HG02678 (cell line): ENCODE measurements around the gene GGTLC1.
"Not testable (repeated sequence)": the region's sequence is repeated elsewhere in the genome, so short reads cannot be mapped to it uniquely, and the experiment has no call there.

ENCODE experiments used
- ATAC-seq: cut with Tn5 transposase; IDR thresholded peaks from one replicate; pipeline ENCODE4 v1.9.1; 2021; ENCODE audit warnings: mild to moderate bottlenecking, moderate library complexity; ENCODE audit not compliant: unreplicated experiment

The GGTLC1 gene

GRCh38 chr20:23995291-23995690 is 6.7 kb upstream of the GGTLC1 start:
- not testable (repeated sequence) for ATAC-seq

DNA sequence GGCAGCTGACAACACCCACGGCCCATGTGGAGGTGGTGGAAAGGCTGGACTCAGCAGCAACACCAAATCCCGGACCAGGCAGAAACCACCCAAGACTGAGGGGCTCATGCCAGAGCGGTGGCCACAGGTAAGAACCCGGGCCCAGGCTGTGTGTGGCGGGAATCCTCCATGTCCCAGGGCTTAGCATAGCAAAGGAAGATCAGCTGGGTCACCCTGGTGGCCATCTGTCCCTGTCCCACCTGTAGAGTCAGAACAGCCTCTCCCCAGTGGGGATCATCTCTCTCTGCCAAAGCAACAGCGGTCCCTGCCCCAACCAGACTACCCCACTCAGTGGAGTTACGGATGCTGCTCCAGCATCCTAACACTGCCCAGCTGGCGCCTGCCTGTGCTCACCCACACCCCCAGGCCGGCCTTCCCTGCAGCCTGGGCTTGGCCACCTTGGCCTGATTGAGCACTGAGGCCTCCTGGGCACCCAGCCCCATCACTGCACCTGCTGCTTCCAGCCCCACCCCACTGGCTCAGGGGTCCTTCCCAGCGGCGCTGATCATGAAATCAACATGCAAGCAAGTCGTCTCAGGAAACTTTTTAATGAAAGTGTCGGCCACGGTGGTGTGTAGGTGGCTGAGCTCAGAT is 5.5 kb upstream of the GGTLC1 start:
- ATAC-seq: not testable (repeated sequence)

GRCh38 chr20:23993440-23993839 is 4.9 kb upstream of the GGTLC1 start:
- ATAC-seq: not testable (repeated sequence)

DNA sequence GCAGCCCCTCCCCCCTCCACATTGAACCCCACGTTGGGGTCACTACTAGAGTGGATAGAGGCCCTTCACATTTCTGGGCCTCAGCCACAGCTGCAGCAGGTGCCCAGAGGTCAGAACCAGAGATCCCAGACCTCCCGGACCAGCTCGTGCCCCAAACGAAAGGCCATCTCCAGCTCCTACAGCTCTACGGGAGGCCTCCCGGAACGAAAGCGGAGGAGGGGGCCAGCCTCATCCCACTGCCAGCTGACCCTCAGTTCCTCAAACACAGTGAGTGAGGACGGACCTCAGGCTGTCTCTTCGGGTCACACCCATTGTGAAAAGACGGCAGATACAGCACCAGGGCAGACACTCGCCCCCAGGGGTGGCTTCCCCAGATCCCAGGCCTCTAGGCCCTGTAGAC is 1.7 kb upstream of the GGTLC1 start:
- not testable (repeated sequence) for ATAC-seq

- ATAC-seq: not testable (repeated sequence)
These were observed 387 bp upstream of the GGTLC1 start for GRCh38 chr20:23988966-23989365.

DNA sequence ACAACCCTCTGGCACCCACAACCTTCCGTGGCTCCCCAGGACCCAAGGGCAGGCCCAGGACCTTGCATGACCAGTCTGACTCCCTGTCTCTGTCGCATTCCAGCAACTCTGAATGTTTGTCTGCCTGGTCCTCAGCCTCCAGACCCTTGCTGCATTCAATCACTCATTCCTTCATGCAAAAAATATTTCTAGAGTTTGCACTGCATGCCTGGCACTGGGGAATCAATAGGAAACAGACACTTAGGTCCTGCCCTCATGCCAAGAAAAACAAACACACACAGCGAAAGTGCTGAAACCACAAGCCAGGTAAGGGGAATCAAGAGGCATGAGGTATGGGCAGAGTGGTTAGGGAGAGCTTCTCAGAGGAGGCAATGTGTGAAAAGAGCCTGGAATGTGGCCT is 1.9 kb downstream of the GGTLC1 start:
- ATAC-seq: not testable (repeated sequence)

GRCh38 chr20:23986310-23986709 is 2.3 kb downstream of the GGTLC1 start:
- not testable (repeated sequence) for ATAC-seq

- not testable (repeated sequence) for ATAC-seq
These were observed 2.8 kb downstream of the GGTLC1 start for GRCh38 chr20:23985790-23986225.

- ATAC-seq: not testable (repeated sequence)
These were observed 3.4 kb downstream of the GGTLC1 start for GRCh38 chr20:23985066-23985789.

- ATAC-seq: not testable (repeated sequence)
These were observed 4.0 kb downstream of the GGTLC1 start for GRCh38 chr20:23984476-23985023.

DNA sequence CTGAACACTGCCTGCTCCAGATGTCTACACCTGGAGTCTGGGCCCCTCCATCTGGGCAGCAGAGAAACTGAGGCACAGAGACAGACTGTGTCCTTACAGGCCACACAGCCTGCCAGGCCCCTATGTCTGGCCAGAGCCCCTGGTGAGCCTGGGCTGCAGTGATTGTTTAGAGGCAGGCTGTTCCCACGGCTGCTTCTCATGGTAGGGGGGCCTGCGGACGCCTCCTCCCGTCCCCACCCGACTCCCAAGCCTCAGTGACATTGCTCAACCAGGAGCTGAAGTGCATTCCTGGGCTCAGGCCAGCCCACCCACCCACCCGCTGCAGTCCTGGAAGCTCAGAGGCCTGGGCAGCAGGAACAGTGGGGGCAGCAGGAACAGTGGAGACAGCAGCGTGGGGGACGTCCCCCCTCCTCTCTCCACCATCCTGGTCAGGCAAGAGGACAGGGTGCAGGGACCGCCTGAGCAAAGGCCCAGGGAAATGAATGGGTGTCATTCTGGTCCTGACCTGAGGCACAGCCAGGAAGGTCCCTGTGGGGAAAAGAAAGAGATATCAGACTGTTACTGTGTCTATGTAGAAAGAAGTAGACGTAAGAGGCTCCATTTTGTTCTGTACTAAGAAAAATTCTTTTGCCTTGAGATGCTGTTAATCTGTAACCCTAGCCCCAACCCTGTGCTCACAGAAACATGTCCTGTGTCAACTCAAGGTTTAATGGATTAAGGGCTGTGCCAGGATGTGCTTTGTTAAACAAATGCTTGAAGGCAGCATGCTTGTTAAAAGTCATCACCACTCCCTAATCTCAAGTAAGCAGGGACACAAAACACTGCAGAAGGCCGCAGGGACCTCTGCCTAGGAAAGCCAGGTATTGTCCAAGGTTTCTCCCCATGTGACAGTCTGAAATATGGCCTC is 6.2 kb downstream of the GGTLC1 start:
- not testable (repeated sequence) for ATAC-seq

- not testable (repeated sequence) for ATAC-seq
These were observed 7.1 kb downstream of the GGTLC1 start for GRCh38 chr20:23981526-23981925.

DNA sequence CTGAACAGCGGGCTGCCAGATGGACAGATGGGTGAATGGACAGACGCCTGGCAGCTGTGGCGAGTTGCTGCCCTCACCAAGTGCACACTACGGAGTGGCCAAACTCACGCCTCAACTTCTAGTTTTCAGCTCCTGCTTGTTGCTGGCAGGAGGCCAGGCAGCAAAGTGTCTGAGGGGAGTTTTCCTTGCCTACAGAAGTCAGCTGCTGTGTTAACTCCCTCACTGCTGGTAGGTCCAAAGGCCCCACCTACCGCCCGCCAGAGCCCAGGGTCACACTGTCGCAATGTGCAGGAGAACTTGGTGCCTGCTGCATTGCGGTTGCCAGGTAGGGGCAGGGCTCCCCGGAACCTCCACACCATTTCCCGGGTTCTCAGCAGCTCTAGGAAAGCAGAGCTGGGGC is 7.6 kb downstream of the GGTLC1 start:
- not testable (repeated sequence) for ATAC-seq

DNA sequence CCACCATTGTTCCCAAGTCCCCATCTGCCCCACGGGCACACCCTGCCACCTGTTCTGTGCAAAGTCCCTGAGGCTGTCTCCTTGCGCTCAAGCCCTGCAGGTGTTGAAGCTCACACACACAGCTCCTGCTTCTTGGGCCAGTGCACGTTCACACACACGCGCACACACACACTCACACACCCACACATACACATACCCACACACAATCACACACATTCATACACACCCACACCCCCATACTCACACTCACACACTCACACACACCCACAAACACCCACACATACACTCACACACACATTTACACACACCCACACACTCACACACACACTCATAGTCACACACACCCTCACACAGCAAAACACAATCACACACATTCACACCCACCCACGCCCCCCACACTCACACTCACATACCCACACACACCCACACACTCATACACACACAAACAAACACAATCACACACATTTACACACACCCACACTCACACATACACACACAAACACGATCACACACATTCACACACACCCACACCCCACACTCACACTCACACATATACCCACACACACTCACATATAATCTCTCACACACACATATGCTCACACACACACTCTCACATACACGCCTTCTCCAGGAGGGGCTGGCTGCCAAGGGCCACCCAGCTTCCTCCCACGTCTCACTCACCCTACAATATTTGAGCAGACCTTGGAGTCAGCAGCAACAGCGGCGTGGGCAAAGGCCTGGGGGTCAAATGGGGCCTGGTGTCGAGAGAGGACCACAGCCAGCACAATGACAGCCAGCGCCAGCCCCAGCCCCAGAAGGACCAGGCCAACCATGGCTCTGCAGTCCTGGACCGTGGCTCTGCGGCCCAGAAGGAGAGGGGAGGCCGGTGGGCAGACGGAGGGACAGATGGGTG is 8.4 kb downstream of the GGTLC1 start:
- not testable (repeated sequence) for ATAC-seq

- ATAC-seq: not testable (repeated sequence)
These were observed 9.2 kb downstream of the GGTLC1 start for GRCh38 chr20:23979380-23979779.

DNA sequence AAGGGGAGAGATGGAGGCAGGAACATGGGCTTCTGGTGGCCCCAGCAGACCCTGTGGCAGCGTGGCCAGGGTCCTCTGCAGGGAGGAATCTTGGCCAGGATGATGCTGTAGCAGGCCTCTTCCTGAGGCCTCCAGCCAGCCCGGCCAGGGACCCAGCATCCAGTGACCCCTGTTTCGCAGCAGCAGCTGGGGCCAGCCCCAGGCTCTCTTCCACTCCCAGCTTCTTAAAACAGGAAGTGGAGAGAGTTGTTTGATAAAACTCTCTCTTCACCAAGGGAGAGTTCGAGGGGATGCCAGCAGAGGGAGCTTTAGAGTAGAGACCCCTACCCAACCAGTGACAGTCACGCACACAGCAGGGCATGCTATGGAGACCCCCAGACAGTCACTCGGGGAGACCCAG is 10.1 kb downstream of the GGTLC1 start:
- not testable (repeated sequence) for ATAC-seq

GRCh38 chr20:23974966-23975365 is 13.6 kb downstream of the GGTLC1 start:
- no peak for ATAC-seq

- no peak for ATAC-seq
These were observed 17.3 kb downstream of the GGTLC1 start for GRCh38 chr20:23971310-23971709.

GRCh38 chr20:23970049-23970448 is 18.5 kb downstream of the GGTLC1 start:
- no peak for ATAC-seq

GRCh38 chr20:23967616-23967979 is 21.0 kb downstream of the GGTLC1 start:
- ATAC-seq: no peak
